PC-9 (cell line): ENCODE results near the gene UGT1A7. TPM values are rescaled to one million over a fixed set of nuclear protein-coding genes. Genes with fewer than 3 reads are reported as not detected.

Experiments used
- BruUV-seq: library from RNA; stranded (reverse); fragments of 400-500 nt; replicated peaks from 2 replicates; lab custom pipeline; 2021; lab: Mats Ljungman, UMichigan
- CTCF ChIA-PET: fragments of 300-600 bp; sonication (Branson Sonifier 250); formaldehyde crosslinking; loops from one replicate; lab custom pipeline; 2022; ENCODE audit warnings: antibody characterized with exemption; lab: Charles Lee
- POLR2A ChIA-PET: fragments of 300-600 bp; sonication (Branson Sonifier 250); formaldehyde crosslinking; loops from one replicate; lab custom pipeline; 2022; ENCODE audit warnings: antibody characterized with exemption; ENCODE audit not compliant: unreplicated experiment; lab: Charles Lee
- DNase-seq, 2 experiments: peaks; one replicate each; pipeline versions ENCODE4 v3.0.0 to v3.0.0-alpha.2; 2015 to 2022; ENCODE audit warnings: mixed read lengths in 1 of 2
- H2AFZ ChIP-seq: fragments of 200-600 bp; sonication (generic); 2 replicates; pipeline ENCODE4 v1.8.1; 2017; ENCODE audit warnings: antibody characterized with exemption
- H3F3A ChIP-seq: fragments of 200-600 bp; sonication (generic); 2 replicates; pipeline ENCODE4 v1.8.1; 2017; ENCODE audit warnings: antibody characterized with exemption, mild to moderate bottlenecking, low read depth; ENCODE audit not compliant: insufficient read depth
- H3K27ac ChIP-seq: fragments of 200-600 bp; sonication (generic); 2 replicates; pipeline ENCODE4 v1.6.1; 2016; ENCODE audit warnings: mixed run types
- H3K27me3 ChIP-seq: fragments of 200-600 bp; sonication (generic); 2 replicates; pipeline ENCODE4 v1.6.1; 2016; ENCODE audit warnings: low read depth, mixed run types; ENCODE audit not compliant: insufficient read depth
- H3K36me3 ChIP-seq: fragments of 200-600 bp; sonication (generic); 2 replicates; pipeline ENCODE4 v1.6.1; 2016; ENCODE audit warnings: low read depth, mixed run types
- H3K4me1 ChIP-seq: fragments of 200-600 bp; sonication (generic); replicated peaks from 2 replicates; pipeline ENCODE4 v1.6.1; 2016; ENCODE audit warnings: mixed run types; ENCODE audit not compliant: insufficient read depth
- H3K4me2 ChIP-seq: fragments of 200-600 bp; sonication (generic); 2 replicates; pipeline ENCODE4 v1.6.1; 2017; ENCODE audit warnings: mixed run types
- H3K4me3 ChIP-seq: fragments of 200-600 bp; sonication (generic); 2 replicates; pipeline ENCODE4 v1.6.1; 2016; ENCODE audit warnings: mixed run types
- H3K79me2 ChIP-seq: fragments of 200-600 bp; sonication (generic); 2 replicates; pipeline ENCODE4 v1.6.1; 2017; ENCODE audit warnings: low read depth, mixed run types
- H3K9me2 ChIP-seq: fragments of 200-600 bp; sonication (generic); 2 replicates; pipeline ENCODE4 v1.8.1; 2017; ENCODE audit warnings: mild to moderate bottlenecking; ENCODE audit not compliant: insufficient read depth
- H3K9me3 ChIP-seq: fragments of 200-600 bp; sonication (generic); 2 replicates; pipeline ENCODE4 v1.8.1; 2016; ENCODE audit warnings: low read depth; ENCODE audit not compliant: insufficient read depth
- H4K20me1 ChIP-seq: fragments of 200-600 bp; sonication (generic); 2 replicates; pipeline ENCODE4 v1.8.1; 2017; ENCODE audit not compliant: insufficient read depth
- EZH2 ChIP-seq: fragments of 200-600 bp; sonication (generic); IDR thresholded peaks from 2 replicates; pipeline ENCODE4 v1.8.0; 2017; ENCODE audit warnings: antibody characterized with exemption, low read depth
- intact Hi-C: fragments of 100-400 bp; cut with micrococcal nuclease; formaldehyde crosslinking; loops from one replicate; pipeline ENCODE4 v1.10.0; 2022; ENCODE audit not compliant: unreplicated experiment
- total RNA-seq: library from RNA; stranded (reverse); gene quantifications from 2 replicates; pipeline ENCODE4 v1.2.3, GENCODE V29; 2021
- TF ChIP-seq, protein P1 (sequence below): fragments of 200-600 bp; sonication (generic); conservative IDR thresholded peaks from 2 replicates; pipeline ENCODE4 v1.6.1; 2017; ENCODE audit warnings: mixed run types, antibody characterized with exemption, mild to moderate bottlenecking, moderate library complexity

The UGT1A7 gene
- total RNA-seq, 1 experiment from 2014 or later, result 20.3 TPM

- H3K36me3 ChIP-seq, result peaks cover 75% of the 10 kb centered on the region
- peaks cover 51% of the 10 kb centered on the region for H4K20me1 ChIP-seq
- peaks cover 77% of the 10 kb centered on the region for H3F3A ChIP-seq
- intact Hi-C loops, result no loop called here
- CTCF ChIA-PET, result no interaction called here
- H3K9me2 ChIP-seq, result no peaks in the 10 kb centered on the region
- no peak for TF ChIP-seq EZH2
- TF ChIP-seq, protein P1, sequence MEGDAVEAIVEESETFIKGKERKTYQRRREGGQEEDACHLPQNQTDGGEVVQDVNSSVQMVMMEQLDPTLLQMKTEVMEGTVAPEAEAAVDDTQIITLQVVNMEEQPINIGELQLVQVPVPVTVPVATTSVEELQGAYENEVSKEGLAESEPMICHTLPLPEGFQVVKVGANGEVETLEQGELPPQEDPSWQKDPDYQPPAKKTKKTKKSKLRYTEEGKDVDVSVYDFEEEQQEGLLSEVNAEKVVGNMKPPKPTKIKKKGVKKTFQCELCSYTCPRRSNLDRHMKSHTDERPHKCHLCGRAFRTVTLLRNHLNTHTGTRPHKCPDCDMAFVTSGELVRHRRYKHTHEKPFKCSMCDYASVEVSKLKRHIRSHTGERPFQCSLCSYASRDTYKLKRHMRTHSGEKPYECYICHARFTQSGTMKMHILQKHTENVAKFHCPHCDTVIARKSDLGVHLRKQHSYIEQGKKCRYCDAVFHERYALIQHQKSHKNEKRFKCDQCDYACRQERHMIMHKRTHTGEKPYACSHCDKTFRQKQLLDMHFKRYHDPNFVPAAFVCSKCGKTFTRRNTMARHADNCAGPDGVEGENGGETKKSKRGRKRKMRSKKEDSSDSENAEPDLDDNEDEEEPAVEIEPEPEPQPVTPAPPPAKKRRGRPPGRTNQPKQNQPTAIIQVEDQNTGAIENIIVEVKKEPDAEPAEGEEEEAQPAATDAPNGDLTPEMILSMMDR, result no peak
- no peaks in the 10 kb centered on the region for H3K27me3 ChIP-seq
- no peak overlapping the region for H3K4me2 ChIP-seq
- H3K9me3 ChIP-seq, result no peaks in the 10 kb centered on the region
- H3K79me2 ChIP-seq, result peaks cover 36% of the 10 kb centered on the region
- H2AFZ ChIP-seq, result no peak overlapping the region
- H3K27ac ChIP-seq, result no peak overlapping the region
- DNase-seq, result no peak
- H3K4me1 ChIP-seq, result peaks cover 5% of the 10 kb centered on the region; the same call in 1 of the 2 replicates
- POLR2A ChIA-PET, result no interaction called here
- no TSS peak for BruUV-seq
- no peak overlapping the region for H3K4me3 ChIP-seq
These were observed 86.4 kb downstream of the UGT1A7 start for GRCh38 chr2:233768076-233768475.

DNA sequence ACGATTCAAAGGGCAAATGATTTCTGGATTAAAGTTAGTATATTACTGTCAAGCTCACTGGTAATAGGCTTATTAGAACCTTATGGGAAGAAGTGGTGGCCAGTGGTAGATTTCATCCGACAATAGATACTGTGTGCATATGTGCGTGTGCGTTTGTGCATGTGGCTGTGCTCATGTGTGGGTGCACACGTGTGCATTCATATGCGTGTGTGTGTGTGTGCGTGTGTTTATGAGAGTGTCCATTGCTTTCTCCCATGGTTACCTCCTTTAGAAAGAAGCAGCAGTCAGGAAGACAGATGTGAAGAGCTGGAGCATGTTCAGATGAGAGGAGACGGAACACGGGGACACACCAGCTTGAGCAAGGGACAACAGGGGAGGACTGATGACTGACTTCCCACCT lies 87.6 kb downstream of the UGT1A7 start:
- no peaks in the 10 kb centered on the region for H3K4me1 ChIP-seq
- intact Hi-C loops, result no loop called here
- no peak for DNase-seq
- no peak overlapping the region for H2AFZ ChIP-seq
- H3K27ac ChIP-seq, result no peak overlapping the region
- H3K36me3 ChIP-seq, result peaks cover 68% of the 10 kb centered on the region
- no peaks in the 10 kb centered on the region for H3K9me2 ChIP-seq
- H3K79me2 ChIP-seq, result peaks cover 24% of the 10 kb centered on the region
- H3F3A ChIP-seq, result peaks cover 77% of the 10 kb centered on the region
- no peaks in the 10 kb centered on the region for H3K9me3 ChIP-seq
- TF ChIP-seq, protein P1, result no peak
- no peak for TF ChIP-seq EZH2
- no TSS peak for BruUV-seq
- POLR2A ChIA-PET, result no interaction called here
- H3K4me2 ChIP-seq, result no peak overlapping the region
- CTCF ChIA-PET, result no interaction called here
- no peaks in the 10 kb centered on the region for H3K27me3 ChIP-seq
- H4K20me1 ChIP-seq, result peaks cover 39% of the 10 kb centered on the region
- no peak overlapping the region for H3K4me3 ChIP-seq

- no peak for TF ChIP-seq EZH2
- TF ChIP-seq, protein P1, result no peak
- Histone ChIP-seq H3K4me1 (no peaks in the 10 kb centered on the region), H3K27ac (no peak overlapping the region), H3K36me3 (peaks cover 51% of the 10 kb centered on the region), H3K9me2 (no peaks in the 10 kb centered on the region), H3K79me2 (no peaks in the 10 kb centered on the region; the same call in 1 of the 2 replicates), H2AFZ (no peak overlapping the region), H3F3A (peaks cover 82% of the 10 kb centered on the region), H3K9me3 (no peaks in the 10 kb centered on the region; the same call in 1 of the 2 replicates), H3K4me3 (no peak overlapping the region), H3K4me2 (no peak overlapping the region), H4K20me1 (peaks cover 16% of the 10 kb centered on the region; the same call in 1 of the 2 replicates), H3K27me3 (no peaks in the 10 kb centered on the region)
- BruUV-seq, result no TSS peak
- CTCF ChIA-PET, result no interaction called here
- POLR2A ChIA-PET, result no interaction called here
- intact Hi-C loops, result no loop called here
- no peak for DNase-seq
These were observed 90.5 kb downstream of the UGT1A7 start for GRCh38 chr2:233772153-233772552.
